Gastrocnemius medialis (tissue), 4 donors: ENCODE measurements around the gene MACROD1. TPM values are rescaled to one million over a fixed set of nuclear protein-coding genes. Genes with fewer than 3 reads are reported as not detected.

Source experiments
- ATAC-seq, 2 donors: fragments of 150-250 bp; one replicate each; pipeline ENCODE4 v1.9.1; 2016
- DNase-seq, 2 donors: peaks; one replicate each; pipeline ENCODE4 v3.0.0-alpha.2; 2019
- H3K27ac ChIP-seq, 4 donors: fragments of 200-600 bp; sonication (generic); 1 replicate in 1 of 4; 2 replicates in 3 of 4; pipeline ENCODE4 v1.5.1; 2016 to 2018; ENCODE audit warnings: mild to moderate bottlenecking in 2 of 4, moderate library complexity in 1 of 4
- H3K27me3 ChIP-seq, 3 donors: fragments of 200-600 bp; sonication (generic) in 2 of 3; 1 replicate in 1 of 3; 2 replicates in 2 of 3; pipeline versions ENCODE4 v1.5.1 to v1.6.0; 2016 to 2019; ENCODE audit warnings: mild to moderate bottlenecking in 1 of 3, moderate library complexity in 1 of 3
- H3K36me3 ChIP-seq, 2 donors: fragments of 200-600 bp; sonication (generic) in 1 of 2; one replicate each; pipeline ENCODE4 v1.5.1; 2017 to 2018
- H3K4me1 ChIP-seq, 2 donors: fragments of 200-600 bp; sonication (generic) in 1 of 2; one replicate each; pipeline ENCODE4 v1.5.1; 2016 to 2017; ENCODE audit warnings: mild to moderate bottlenecking in 2 of 2
- H3K4me3 ChIP-seq, 4 donors: fragments of 200-600 bp; sonication (generic) in 3 of 4; 1 replicate in 1 of 4; 2 replicates in 3 of 4; pipeline ENCODE4 v1.5.1; 2016 to 2019; ENCODE audit warnings: mild to moderate bottlenecking in 2 of 4
- H3K9me3 ChIP-seq, 3 donors: fragments of 200-600 bp; sonication (generic) in 2 of 3; 1 replicate in 1 of 3; 2 replicates in 2 of 3; pipeline ENCODE4 v1.5.1; 2016 to 2019
- CTCF ChIP-seq, 5 experiments: fragments of 450-650 bp in 3 of 5; fragments of 200-600 bp in 2 of 5; sonication (generic) in 2 of 5; IDR thresholded peaks in 4 of 5; conservative IDR thresholded peaks in 1 of 5; 1 replicate in 4 of 5; 2 replicates in 1 of 5; pipeline ENCODE4 v1.5.1; 2016 to 2019; ENCODE audit warnings: antibody characterized with exemption in 5 of 5, mild to moderate bottlenecking in 3 of 5, moderate library complexity in 3 of 5
- POLR2A ChIP-seq, 2 donors: fragments of 450-650 bp; IDR thresholded peaks; one replicate each; pipeline ENCODE4 v1.6.1; 2017; ENCODE audit warnings: antibody characterized with exemption in 2 of 2, mild to moderate bottlenecking in 2 of 2, moderate library complexity in 2 of 2
- in situ Hi-C, 4 donors: fragments of 200-750 bp; cut with MboI; loops; one replicate each; pipeline versions ENCODE4 v1.15.0 to v1.8.0; 2017; ENCODE audit warnings: low sequenced_read_pairs in 4 of 4
- intact Hi-C: fragments of 100-400 bp; cut with DNase I; formaldehyde crosslinking; loops from one replicate; pipeline ENCODE4 v1.15.1; 2023; ENCODE audit warnings: low total_unique reads
- total RNA-seq, 4 donors: library from RNA; depleted of rRNA; stranded (reverse); fragments of >200 nt; gene quantifications; one replicate each; pipeline versions ENCODE4 v1.1.0 to v1.2.3, GENCODE V29; 2016

MACROD1 gene
- total RNA-seq, 4 donors from 2014 or later = 162 to 308 (median 205) TPM

GRCh38 chr11:64035576-64035975 is 130.3 kb downstream of the MACROD1 start, which contains the start of gene FLRT1:
TSS of gene FLRT1 (plus strand) at chr11:64035931. CDS start at chr11:64116268, 80,337 bp downstream.
- no peak for DNase-seq
- Histone ChIP-seq H3K27me3 (peaks cover 0 to 3% (median 0%) of the 10 kb centered on the region in 3 donors), H3K9me3 (no peaks in the 10 kb centered on the region), H3K4me3 (peak within 1 kb of the TSS; percentile 49 to 67 (median 56)), H3K27ac (peak within 1 kb of the TSS; percentile 58 to 72 (median 60)), H3K36me3 (no peaks in the 10 kb centered on the region), H3K4me1 (peaks cover 18 to 27% of the 10 kb centered on the region in 2 donors)
- in situ Hi-C loops (no loop called here), intact Hi-C loops (no loop called here)
- no peak for TF ChIP-seq CTCF (IDR thresholded peaks at IDR 0.05 in 4 of 5, conservative IDR thresholded peaks at IDR 0.05 in 1 of 5)
- TF ChIP-seq POLR2A (IDR thresholded peaks at IDR 0.05) = no peak
- ATAC-seq = no peak

GRCh38 chr11:64035081-64035524 is 130.8 kb downstream of the MACROD1 start:
- Histone ChIP-seq H3K27ac (no peak overlapping the region), H3K4me1 (peaks cover 18 to 27% of the 10 kb centered on the region in 2 donors), H3K9me3 (no peaks in the 10 kb centered on the region), H3K36me3 (no peaks in the 10 kb centered on the region), H3K27me3 (peaks cover 0 to 3% (median 0%) of the 10 kb centered on the region in 3 donors), H3K4me3 (no peak overlapping the region)
- no peak for DNase-seq
- intact Hi-C loops = no loop called here
- in situ Hi-C loops = no loop called here
- TF ChIP-seq POLR2A (IDR thresholded peaks at IDR 0.05) = no peak
- ATAC-seq = no peak

- peaks cover 0 to 3% (median 0%) of the 10 kb centered on the region in 3 donors for H3K27me3 ChIP-seq
- no peaks in the 10 kb centered on the region for H3K9me3 ChIP-seq
- H3K4me1 ChIP-seq = peaks cover 18 to 27% of the 10 kb centered on the region in 2 donors
- no peak overlapping the region for H3K27ac ChIP-seq
- no peak for ATAC-seq
- no peak overlapping the region for H3K4me3 ChIP-seq
- H3K36me3 ChIP-seq = no peaks in the 10 kb centered on the region
- in situ Hi-C loops = no loop called here
- TF ChIP-seq CTCF (IDR thresholded peaks at IDR 0.05 in 4 of 5, conservative IDR thresholded peaks at IDR 0.05 in 1 of 5) = no peak
- no peak for TF ChIP-seq POLR2A (IDR thresholded peaks at IDR 0.05)
- DNase-seq = no peak
- intact Hi-C loops = no loop called here
Measured at GRCh38 chr11:64034411-64034811, 131.5 kb downstream of the MACROD1 start.

GRCh38 chr11:64032050-64032449 is 133.9 kb downstream of the MACROD1 start:
- no peak overlapping the region for H3K27ac ChIP-seq
- peaks cover 17 to 19% of the 10 kb centered on the region in 2 donors for H3K4me1 ChIP-seq
- H3K36me3 ChIP-seq = no peaks in the 10 kb centered on the region
- no peak for TF ChIP-seq CTCF (IDR thresholded peaks at IDR 0.05 in 4 of 5, conservative IDR thresholded peaks at IDR 0.05 in 1 of 5)
- no peak for TF ChIP-seq POLR2A (IDR thresholded peaks at IDR 0.05)
- H3K27me3 ChIP-seq = peaks cover 0 to 3% (median 0%) of the 10 kb centered on the region in 3 donors
- H3K4me3 ChIP-seq = no peak overlapping the region
- no peaks in the 10 kb centered on the region for H3K9me3 ChIP-seq
- in situ Hi-C loops = no loop called here
- DNase-seq = no peak
- ATAC-seq = no peak
- intact Hi-C loops = no loop called here

GRCh38 chr11:64031001-64031400 is 134.9 kb downstream of the MACROD1 start:
- no peak overlapping the region for H3K4me3 ChIP-seq
- ATAC-seq (no peak), DNase-seq (no peak)
- H3K27me3 ChIP-seq = peaks cover 0 to 3% (median 0%) of the 10 kb centered on the region in 3 donors
- no peaks in the 10 kb centered on the region for H3K36me3 ChIP-seq
- intact Hi-C loops (no loop called here), in situ Hi-C loops (no loop called here)
- TF ChIP-seq CTCF (IDR thresholded peaks at IDR 0.05 in 4 of 5, conservative IDR thresholded peaks at IDR 0.05 in 1 of 5) (no peak), POLR2A (IDR thresholded peaks at IDR 0.05) (no peak)
- no peak overlapping the region for H3K27ac ChIP-seq
- H3K4me1 ChIP-seq = peaks cover 11 to 14% of the 10 kb centered on the region in 2 donors
- H3K9me3 ChIP-seq = no peaks in the 10 kb centered on the region
